K562 (cell line): ENCODE measurements around the gene TTLL10. TPM values are rescaled to one million over a fixed set of nuclear protein-coding genes. Genes with fewer than 3 reads are reported as not detected.

Experiments used
- ATAC-seq: fragments of 200-7000 bp; cut with Tn5 transposase; 3 replicates; pipeline ENCODE4 v1.9.1; 2020; ENCODE audit warnings: moderate library complexity
- BruUV-seq: library from RNA; stranded (reverse); fragments of 400-500 nt; replicated peaks from 2 replicates; lab custom pipeline; 2021; lab: Mats Ljungman, UMichigan
- CTCF ChIA-PET: fragments of 300-600 bp; formaldehyde crosslinking; extraction: SDS; loops from one replicate; lab custom pipeline; 2021; ENCODE audit warnings: low intra/inter-chr PET ratio; lab: Yijun Ruan, JAX
- POLR2A ChIA-PET: fragments of 300-600, 350-650 bp; sonication (Branson Sonifier 250); formaldehyde crosslinking; extraction: SDS; loops from one replicate; lab custom pipeline; 2021; ENCODE audit warnings: antibody characterized with exemption, inconsistent platforms; lab: Yijun Ruan, JAX
- DNase-seq, 4 experiments: peaks; one replicate each; pipeline versions ENCODE4 v3.0.0 to v3.0.0-alpha.2; 2011 to 2018; ENCODE audit warnings: low spot score in 3 of 4, mixed read lengths in 3 of 4; ENCODE audit errors: extremely low read depth in 1 of 4
- FAIRE-seq: peaks from 2 replicates; lab custom pipeline; 2011; peaks lifted over from hg19 to GRCh38; lab: Jason Lieb, UNC
- H2AFZ ChIP-seq: 2 replicates; pipeline ENCODE4 v1.6.0; 2011; ENCODE audit warnings: low read depth, low read length, control low read depth, inconsistent platforms
- H3K27ac ChIP-seq: fragments of 200-600 bp; 3 replicates; pipeline ENCODE4 v1.8.0; 2011; ENCODE audit warnings: low read depth, mild to moderate bottlenecking, control low read depth, inconsistent platforms, low read length, moderate library complexity, mixed read lengths; ENCODE audit errors: extremely low read depth
- H3K27me3 ChIP-seq, 2 experiments: fragments of 300-600 bp in 1 of 2; 2 replicates in 1 of 2; 3 replicates in 1 of 2; pipeline versions ENCODE4 v1.6.0 to v1.8.0; 2011; ENCODE audit warnings: inconsistent platforms in 2 of 2, low read length in 2 of 2, mild to moderate bottlenecking in 1 of 2, mixed read lengths in 1 of 2, moderate library complexity in 1 of 2; ENCODE audit not compliant: control insufficient read depth in 2 of 2, insufficient read depth in 2 of 2
- H3K36me3 ChIP-seq: fragments of 300-600 bp; 3 replicates; pipeline ENCODE4 v1.8.0; 2011; ENCODE audit warnings: mild to moderate bottlenecking, low read length, inconsistent platforms; ENCODE audit not compliant: control insufficient read depth, insufficient read depth
- H3K4me1 ChIP-seq, 2 experiments: fragments of 200-600 bp in 1 of 2; replicated peaks in 1 of 2; 2 replicates in 1 of 2; 3 replicates in 1 of 2; pipeline versions ENCODE4 v1.5.1 to v1.8.0; 2011; ENCODE audit warnings: inconsistent platforms in 2 of 2, low read length in 2 of 2, mild to moderate bottlenecking in 1 of 2, mixed read lengths in 1 of 2, moderate library complexity in 1 of 2; ENCODE audit not compliant: control insufficient read depth in 2 of 2, insufficient read depth in 2 of 2
- H3K4me2 ChIP-seq: 2 replicates; pipeline ENCODE4 v1.6.1; 2011; ENCODE audit warnings: low read length, control low read depth, inconsistent platforms, mixed read lengths; ENCODE audit not compliant: insufficient read depth
- H3K4me3 ChIP-seq: fragments of 200-600 bp; sonication (generic), shearing (Covaris generic); 2 replicates; pipeline ENCODE4 v1.5.1; 2016; ENCODE audit warnings: control low read depth, inconsistent platforms
- H3K79me2 ChIP-seq: fragments of 200-600 bp; 3 replicates; pipeline ENCODE4 v1.8.0; 2011; ENCODE audit warnings: low read length, inconsistent platforms; ENCODE audit not compliant: control insufficient read depth, insufficient read depth
- H3K9ac ChIP-seq, 2 experiments: 2 replicates each; pipeline versions ENCODE4 v1.6.0 to v1.6.1; 2011; ENCODE audit warnings: low read depth in 2 of 2, low read length in 2 of 2, control low read depth in 1 of 2, inconsistent platforms in 1 of 2, mild to moderate bottlenecking in 1 of 2, mixed read lengths in 1 of 2; ENCODE audit not compliant: insufficient read depth in 1 of 2
- H3K9me1 ChIP-seq: one replicate; pipeline ENCODE4 v1.6.0; 2011; ENCODE audit warnings: inconsistent platforms, mild to moderate bottlenecking, low read length, moderate library complexity; ENCODE audit not compliant: control insufficient read depth, insufficient read depth
- H3K9me3 ChIP-seq: replicated peaks from 2 replicates; pipeline ENCODE4 v1.5.1; 2011; ENCODE audit warnings: low read depth, low read length, inconsistent platforms; ENCODE audit not compliant: control insufficient read depth, insufficient read depth
- H4K20me1 ChIP-seq: replicated peaks from 2 replicates; pipeline ENCODE4 v1.6.1; 2011; ENCODE audit warnings: low read length, inconsistent platforms, mixed read lengths; ENCODE audit not compliant: control insufficient read depth, insufficient read depth
- CAMTA2 ChIP-seq: fragments of 250-450 bp; sonication (Bioruptor Pico); conservative IDR thresholded peaks from 2 replicates; pipeline ENCODE4 v1.5.1; 2022
- CBX2 ChIP-seq: fragments of 200-600 bp; sonication (generic); IDR thresholded peaks from one replicate; pipeline ENCODE4 v1.6.1; 2012; ENCODE audit warnings: mild to moderate bottlenecking, low read length, inconsistent platforms; ENCODE audit not compliant: insufficient read depth, poor library complexity, severe bottlenecking
- FOXA3 ChIP-seq, 2 experiments: fragments of 450-650 bp in 1 of 2; sonication (generic) in 1 of 2; formaldehyde crosslinking; IDR thresholded peaks in 1 of 2; conservative IDR thresholded peaks in 1 of 2; 2 replicates each; pipeline versions ENCODE4 v1.4.0 to v1.8.0; 2020 to 2022; ENCODE audit warnings: mild to moderate bottlenecking in 2 of 2, missing genetic modification reagents in 1 of 2
- HIVEP1 ChIP-seq: fragments of 250-450 bp; sonication (Bioruptor Pico); IDR thresholded peaks from 2 replicates; pipeline ENCODE4 v1.4.0; 2020; ENCODE audit warnings: mild to moderate bottlenecking
- HNRNPL ChIP-seq: fragments of 200-400 bp; formaldehyde crosslinking; IDR thresholded peaks from 2 replicates; pipeline ENCODE4 v1.6.1; 2017; ENCODE audit warnings: low read depth, mild to moderate bottlenecking, low read length
- NFXL1 ChIP-seq: fragments of 450-650 bp; formaldehyde crosslinking; IDR thresholded peaks from 2 replicates; pipeline ENCODE4 v1.4.0; 2021; ENCODE audit warnings: mild to moderate bottlenecking
- TSC22D4 ChIP-seq: fragments of 450-650 bp; IDR thresholded peaks from 2 replicates; pipeline ENCODE4 v1.6.1; 2016; ENCODE audit warnings: missing genetic modification characterization, missing biosample characterization, control low read depth
- ZC3H4 ChIP-seq: sonication (generic); formaldehyde crosslinking; IDR thresholded peaks from 2 replicates; pipeline ENCODE4 v1.9.0; 2021; ENCODE audit warnings: missing genetic modification reagents, borderline replicate concordance
- ZNF143 ChIP-seq: sonication (generic); formaldehyde crosslinking; IDR thresholded peaks from 2 replicates; pipeline ENCODE4 v1.9.0; 2022; ENCODE audit warnings: mild to moderate bottlenecking, missing genetic modification reagents
- ZNF184 ChIP-seq: sonication (generic); formaldehyde crosslinking; IDR thresholded peaks from 2 replicates; pipeline ENCODE4 v1.5.0; 2020; ENCODE audit warnings: missing genetic modification reagents
- ZNF311 ChIP-seq: fragments of 250-450 bp; sonication (Bioruptor Pico); IDR thresholded peaks from 2 replicates; pipeline ENCODE4 v1.4.0; 2020; ENCODE audit warnings: mild to moderate bottlenecking, moderate library complexity
- ZNF436 ChIP-seq: fragments of 250-450, 450-650 bp; sonication (Bioruptor Pico); formaldehyde crosslinking; IDR thresholded peaks from 2 replicates; pipeline ENCODE4 v1.7.0; 2020; ENCODE audit warnings: mild to moderate bottlenecking
- ZNF586 ChIP-seq: fragments of 450-650 bp; formaldehyde crosslinking; conservative IDR thresholded peaks from 2 replicates; pipeline ENCODE4 v1.4.0; 2020; ENCODE audit warnings: mild to moderate bottlenecking, moderate library complexity
- ZNF76 ChIP-seq: fragments of 250-450 bp; sonication (Bioruptor Pico); IDR thresholded peaks from 2 replicates; pipeline ENCODE4 v1.4.0; 2020; ENCODE audit warnings: mild to moderate bottlenecking, moderate library complexity, borderline replicate concordance
- WGBS: fragments of 100-300 bp; shearing (Covaris generic); methylation state at CpG from one replicate; pipeline ENCODE4 v1.1.6; 2016; ENCODE audit warnings: low coverage, mixed read lengths; ENCODE audit not compliant: insufficient coverage; ENCODE audit errors: missing lambda C conversion rate; 5-methylcytosine and 5-hydroxymethylcytosine counted together
- in situ Hi-C: fragments of 300-500 bp; cut with MboI; formaldehyde crosslinking; loops from 4 replicates; pipeline ENCODE4 v1.15.0; 2018; ENCODE audit warnings: inconsistent platforms, mixed read lengths
- intact Hi-C: fragments of 100-400 bp; cut with micrococcal nuclease; formaldehyde crosslinking; loops from 2 replicates; pipeline ENCODE4 v1.14.2; 2022
- polyA plus RNA-seq, 8 experiments: library from polyadenylated mRNA; depleted of rRNA in 4 of 8; stranded (reverse) in 5 of 8; unstranded in 3 of 8; fragments of >200 nt; fragmentation: Nextera tagmentation in 2 of 8; fragmentation: Illumina TruSeq in 1 of 8; extraction: Ambion mirVana in 2 of 8; extraction: Trizol in 1 of 8; gene quantifications; 2 replicates each; pipeline versions ENCODE4 v1.2.1 to v1.2.3, GENCODE V29; 2011 to 2014; ENCODE audit warnings: inconsistent platforms in 1 of 8, missing spikeins in 1 of 8
- total RNA-seq, 7 experiments: library from RNA; depleted of rRNA in 6 of 7; stranded (reverse); fragments of >200 nt in 6 of 7; fragmentation: Illumina TruSeq in 2 of 7; extraction: Trizol in 2 of 7; gene quantifications; 2 replicates each; pipeline versions ENCODE4 v1.2.1 to v1.2.3, GENCODE V29; 2011 to 2021; ENCODE audit warnings: low replicate concordance in 1 of 7
- TF ChIP-seq, protein P1 (sequence below): fragments of 200-800 bp; sonication (Bioruptor generic); IDR thresholded peaks from 2 replicates; pipeline ENCODE4 v1.6.1; 2017; ENCODE audit warnings: missing genetic modification characterization, missing compliant biosample characterization
- TF ChIP-seq, protein P2 (sequence below): fragments of 250-450 bp; sonication (Bioruptor Pico); IDR thresholded peaks from 2 replicates; pipeline ENCODE4 v1.5.1; 2021; ENCODE audit warnings: mild to moderate bottlenecking
- TF ChIP-seq, protein P3 (sequence below): conservative IDR thresholded peaks from 2 replicates; pipeline ENCODE4 v1.6.1; 2011; ENCODE audit warnings: low read depth, mild to moderate bottlenecking, low read length; ENCODE audit not compliant: control insufficient read depth

Gene TTLL10
- total and polyA plus RNA-seq, 9 of the 15 experiments (the other 6 are each of a cell fraction or from before 2014, with no cell fraction given): not detected

DNA sequence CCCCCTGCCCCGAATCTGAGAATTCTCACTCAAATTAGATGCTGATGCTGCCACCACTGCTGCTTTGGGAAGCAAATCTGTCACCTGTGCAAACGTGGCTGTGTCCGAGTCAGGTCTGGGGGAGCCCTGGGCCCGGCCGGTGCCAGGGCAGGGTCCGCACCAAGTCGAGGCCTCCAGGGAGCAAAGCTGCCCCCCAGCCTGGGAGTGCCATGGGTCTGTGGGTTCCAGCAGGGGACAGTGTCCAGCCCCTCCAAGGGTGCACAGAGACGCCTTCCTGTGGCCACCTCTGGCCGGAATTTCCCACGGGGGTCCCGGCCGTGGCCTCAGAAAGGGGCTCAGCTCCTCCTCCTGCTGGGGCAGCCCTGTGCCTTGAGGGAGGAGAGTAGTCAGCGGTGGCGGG lies 27.7 kb upstream of the TTLL10 start:
- CTCF ChIA-PET: no interaction called here
- Histone ChIP-seq H2AFZ (no peak overlapping the region), H4K20me1 (peaks cover 8% of the 10 kb centered on the region; the same call in 1 of the 2 replicates), H3K27me3 (peaks cover 25 to 43% of the 10 kb centered on the region in 2 experiments), H3K79me2 (no peaks in the 10 kb centered on the region), H3K9me3 (no peaks in the 10 kb centered on the region), H3K9ac (no peak overlapping the region; a peak in 1 of 4 replicates), H3K27ac (no peak overlapping the region), H3K4me2 (no peak overlapping the region), H3K9me1 (no peaks in the 10 kb centered on the region), H3K36me3 (no peaks in the 10 kb centered on the region), H3K4me3 (no peak overlapping the region), H3K4me1 (peaks cover 0 to 86% of the 10 kb centered on the region in 2 experiments; a peak in 3 of 5 replicates)
- POLR2A ChIA-PET: no interaction called here
- intact Hi-C loops: no loop called here
- no TSS peak for BruUV-seq
- FAIRE-seq (no peak), ATAC-seq (no peak), DNase-seq (no peak)
- in situ Hi-C loops: no loop called here
- 27% methylated on average over 14 of the region's 14 CpGs for WGBS
- TF ChIP-seq ZNF436 (no peak), ZC3H4 (CRISPR knock-in tag) (no peak), ZNF586 (CRISPR knock-in tag) (no peak), NFXL1 (CRISPR knock-in tag) (no peak), ZNF76 (CRISPR knock-in tag) (no peak), HIVEP1 (CRISPR knock-in tag) (no peak), HNRNPL (no peak), FOXA3 (CRISPR knock-in tag; conservative IDR thresholded peaks at IDR 0.05 in 1 of 2, IDR thresholded peaks at IDR 0.05 in 1 of 2) (no peak), ZNF184 (no peak), CAMTA2 (CRISPR knock-in tag) (no peak), ZNF143 (CRISPR knock-in tag) (no peak), TSC22D4 (tag) (no peak), CBX2 (no peak), ZNF311 (CRISPR knock-in tag) (no peak)
- TF ChIP-seq, protein P1, sequence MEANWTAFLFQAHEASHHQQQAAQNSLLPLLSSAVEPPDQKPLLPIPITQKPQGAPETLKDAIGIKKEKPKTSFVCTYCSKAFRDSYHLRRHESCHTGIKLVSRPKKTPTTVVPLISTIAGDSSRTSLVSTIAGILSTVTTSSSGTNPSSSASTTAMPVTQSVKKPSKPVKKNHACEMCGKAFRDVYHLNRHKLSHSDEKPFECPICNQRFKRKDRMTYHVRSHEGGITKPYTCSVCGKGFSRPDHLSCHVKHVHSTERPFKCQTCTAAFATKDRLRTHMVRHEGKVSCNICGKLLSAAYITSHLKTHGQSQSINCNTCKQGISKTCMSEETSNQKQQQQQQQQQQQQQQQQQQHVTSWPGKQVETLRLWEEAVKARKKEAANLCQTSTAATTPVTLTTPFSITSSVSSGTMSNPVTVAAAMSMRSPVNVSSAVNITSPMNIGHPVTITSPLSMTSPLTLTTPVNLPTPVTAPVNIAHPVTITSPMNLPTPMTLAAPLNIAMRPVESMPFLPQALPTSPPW (CRISPR knock-in tag): no peak
- TF ChIP-seq, protein P2, sequence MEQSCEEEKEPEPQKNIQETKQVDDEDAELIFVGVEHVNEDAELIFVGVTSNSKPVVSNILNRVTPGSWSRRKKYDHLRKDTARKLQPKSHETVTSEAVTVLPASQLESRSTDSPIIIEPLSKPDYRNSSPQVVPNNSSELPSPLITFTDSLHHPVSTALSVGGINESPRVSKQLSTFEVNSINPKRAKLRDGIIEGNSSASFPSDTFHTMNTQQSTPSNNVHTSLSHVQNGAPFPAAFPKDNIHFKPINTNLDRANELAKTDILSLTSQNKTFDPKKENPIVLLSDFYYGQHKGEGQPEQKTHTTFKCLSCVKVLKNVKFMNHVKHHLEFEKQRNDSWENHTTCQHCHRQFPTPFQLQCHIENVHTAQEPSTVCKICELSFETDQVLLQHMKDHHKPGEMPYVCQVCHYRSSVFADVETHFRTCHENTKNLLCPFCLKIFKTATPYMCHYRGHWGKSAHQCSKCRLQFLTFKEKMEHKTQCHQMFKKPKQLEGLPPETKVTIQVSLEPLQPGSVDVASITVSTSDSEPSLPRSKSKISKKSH (CRISPR knock-in tag): no peak
- TF ChIP-seq, protein P3, sequence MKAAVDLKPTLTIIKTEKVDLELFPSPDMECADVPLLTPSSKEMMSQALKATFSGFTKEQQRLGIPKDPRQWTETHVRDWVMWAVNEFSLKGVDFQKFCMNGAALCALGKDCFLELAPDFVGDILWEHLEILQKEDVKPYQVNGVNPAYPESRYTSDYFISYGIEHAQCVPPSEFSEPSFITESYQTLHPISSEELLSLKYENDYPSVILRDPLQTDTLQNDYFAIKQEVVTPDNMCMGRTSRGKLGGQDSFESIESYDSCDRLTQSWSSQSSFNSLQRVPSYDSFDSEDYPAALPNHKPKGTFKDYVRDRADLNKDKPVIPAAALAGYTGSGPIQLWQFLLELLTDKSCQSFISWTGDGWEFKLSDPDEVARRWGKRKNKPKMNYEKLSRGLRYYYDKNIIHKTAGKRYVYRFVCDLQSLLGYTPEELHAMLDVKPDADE: no peak
